Measurements from ENCODE around the gene GNB2.
A peak's percentile ranks its signal among the peaks of the same experiment; 100 is the strongest.

DNA sequence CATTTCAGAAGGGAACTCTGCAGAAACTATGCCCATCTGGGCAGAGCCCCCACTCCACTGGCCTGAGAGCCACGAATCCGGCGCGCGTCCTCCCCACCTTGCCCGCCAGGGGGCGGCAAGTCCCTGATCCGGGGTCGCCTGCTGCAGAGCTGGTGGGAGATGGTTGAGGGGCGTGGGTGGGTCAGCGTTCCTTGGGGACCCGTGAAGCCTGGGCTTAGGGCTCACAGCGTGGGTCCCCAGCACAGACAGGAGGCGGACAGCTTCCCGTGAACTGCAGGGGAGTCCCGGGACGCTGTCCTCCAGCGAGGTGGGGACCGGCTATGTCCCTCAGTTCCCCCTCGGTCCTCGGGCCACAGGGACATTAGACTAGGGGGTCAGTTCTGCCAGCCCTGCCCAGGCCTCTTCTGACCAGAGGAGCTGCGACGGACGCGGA is 31.8 kb downstream of the GNB2 start:
- TF ChIP-seq, protein P1, sequence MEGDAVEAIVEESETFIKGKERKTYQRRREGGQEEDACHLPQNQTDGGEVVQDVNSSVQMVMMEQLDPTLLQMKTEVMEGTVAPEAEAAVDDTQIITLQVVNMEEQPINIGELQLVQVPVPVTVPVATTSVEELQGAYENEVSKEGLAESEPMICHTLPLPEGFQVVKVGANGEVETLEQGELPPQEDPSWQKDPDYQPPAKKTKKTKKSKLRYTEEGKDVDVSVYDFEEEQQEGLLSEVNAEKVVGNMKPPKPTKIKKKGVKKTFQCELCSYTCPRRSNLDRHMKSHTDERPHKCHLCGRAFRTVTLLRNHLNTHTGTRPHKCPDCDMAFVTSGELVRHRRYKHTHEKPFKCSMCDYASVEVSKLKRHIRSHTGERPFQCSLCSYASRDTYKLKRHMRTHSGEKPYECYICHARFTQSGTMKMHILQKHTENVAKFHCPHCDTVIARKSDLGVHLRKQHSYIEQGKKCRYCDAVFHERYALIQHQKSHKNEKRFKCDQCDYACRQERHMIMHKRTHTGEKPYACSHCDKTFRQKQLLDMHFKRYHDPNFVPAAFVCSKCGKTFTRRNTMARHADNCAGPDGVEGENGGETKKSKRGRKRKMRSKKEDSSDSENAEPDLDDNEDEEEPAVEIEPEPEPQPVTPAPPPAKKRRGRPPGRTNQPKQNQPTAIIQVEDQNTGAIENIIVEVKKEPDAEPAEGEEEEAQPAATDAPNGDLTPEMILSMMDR (IDR thresholded peaks at IDR 0.05) = peak; percentile 99
- TF ChIP-seq ZFX (IDR thresholded peaks at IDR 0.05; ENCODE audit: borderline replicate concordance) = no peak
